Mononuclear cell (primary cell): Measurements from ENCODE around the gene DGKQ. TPM values are rescaled to one million over a fixed set of nuclear protein-coding genes. Genes with fewer than 3 reads are reported as not detected.

Source experiments
- H3K27me3 ChIP-seq: 2 replicates; pipeline ENCODE4 v1.6.0; 2011; ENCODE audit warnings: low read length, control low read depth; ENCODE audit not compliant: insufficient read depth
- H3K4me1 ChIP-seq: 2 replicates; pipeline ENCODE4 v1.5.1; 2011; ENCODE audit warnings: mild to moderate bottlenecking, low read length, control low read depth; ENCODE audit not compliant: insufficient read depth
- H3K4me3 ChIP-seq: 2 replicates; pipeline ENCODE4 v1.5.1; 2011; ENCODE audit warnings: mild to moderate bottlenecking, low read length, moderate library complexity
- H3K9me3 ChIP-seq: 2 replicates; pipeline ENCODE4 v1.5.1; 2011; ENCODE audit warnings: low read depth, mild to moderate bottlenecking, control low read depth, low read length
- total RNA-seq: library from RNA; depleted of rRNA; stranded (reverse); fragments of >200 nt; gene quantifications from one replicate; pipeline ENCODE4 v1.2.3, GENCODE V29; 2012

Gene DGKQ, protein sequence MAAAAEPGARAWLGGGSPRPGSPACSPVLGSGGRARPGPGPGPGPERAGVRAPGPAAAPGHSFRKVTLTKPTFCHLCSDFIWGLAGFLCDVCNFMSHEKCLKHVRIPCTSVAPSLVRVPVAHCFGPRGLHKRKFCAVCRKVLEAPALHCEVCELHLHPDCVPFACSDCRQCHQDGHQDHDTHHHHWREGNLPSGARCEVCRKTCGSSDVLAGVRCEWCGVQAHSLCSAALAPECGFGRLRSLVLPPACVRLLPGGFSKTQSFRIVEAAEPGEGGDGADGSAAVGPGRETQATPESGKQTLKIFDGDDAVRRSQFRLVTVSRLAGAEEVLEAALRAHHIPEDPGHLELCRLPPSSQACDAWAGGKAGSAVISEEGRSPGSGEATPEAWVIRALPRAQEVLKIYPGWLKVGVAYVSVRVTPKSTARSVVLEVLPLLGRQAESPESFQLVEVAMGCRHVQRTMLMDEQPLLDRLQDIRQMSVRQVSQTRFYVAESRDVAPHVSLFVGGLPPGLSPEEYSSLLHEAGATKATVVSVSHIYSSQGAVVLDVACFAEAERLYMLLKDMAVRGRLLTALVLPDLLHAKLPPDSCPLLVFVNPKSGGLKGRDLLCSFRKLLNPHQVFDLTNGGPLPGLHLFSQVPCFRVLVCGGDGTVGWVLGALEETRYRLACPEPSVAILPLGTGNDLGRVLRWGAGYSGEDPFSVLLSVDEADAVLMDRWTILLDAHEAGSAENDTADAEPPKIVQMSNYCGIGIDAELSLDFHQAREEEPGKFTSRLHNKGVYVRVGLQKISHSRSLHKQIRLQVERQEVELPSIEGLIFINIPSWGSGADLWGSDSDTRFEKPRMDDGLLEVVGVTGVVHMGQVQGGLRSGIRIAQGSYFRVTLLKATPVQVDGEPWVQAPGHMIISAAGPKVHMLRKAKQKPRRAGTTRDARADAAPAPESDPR
- total RNA-seq, result 10.8 TPM

DNA sequence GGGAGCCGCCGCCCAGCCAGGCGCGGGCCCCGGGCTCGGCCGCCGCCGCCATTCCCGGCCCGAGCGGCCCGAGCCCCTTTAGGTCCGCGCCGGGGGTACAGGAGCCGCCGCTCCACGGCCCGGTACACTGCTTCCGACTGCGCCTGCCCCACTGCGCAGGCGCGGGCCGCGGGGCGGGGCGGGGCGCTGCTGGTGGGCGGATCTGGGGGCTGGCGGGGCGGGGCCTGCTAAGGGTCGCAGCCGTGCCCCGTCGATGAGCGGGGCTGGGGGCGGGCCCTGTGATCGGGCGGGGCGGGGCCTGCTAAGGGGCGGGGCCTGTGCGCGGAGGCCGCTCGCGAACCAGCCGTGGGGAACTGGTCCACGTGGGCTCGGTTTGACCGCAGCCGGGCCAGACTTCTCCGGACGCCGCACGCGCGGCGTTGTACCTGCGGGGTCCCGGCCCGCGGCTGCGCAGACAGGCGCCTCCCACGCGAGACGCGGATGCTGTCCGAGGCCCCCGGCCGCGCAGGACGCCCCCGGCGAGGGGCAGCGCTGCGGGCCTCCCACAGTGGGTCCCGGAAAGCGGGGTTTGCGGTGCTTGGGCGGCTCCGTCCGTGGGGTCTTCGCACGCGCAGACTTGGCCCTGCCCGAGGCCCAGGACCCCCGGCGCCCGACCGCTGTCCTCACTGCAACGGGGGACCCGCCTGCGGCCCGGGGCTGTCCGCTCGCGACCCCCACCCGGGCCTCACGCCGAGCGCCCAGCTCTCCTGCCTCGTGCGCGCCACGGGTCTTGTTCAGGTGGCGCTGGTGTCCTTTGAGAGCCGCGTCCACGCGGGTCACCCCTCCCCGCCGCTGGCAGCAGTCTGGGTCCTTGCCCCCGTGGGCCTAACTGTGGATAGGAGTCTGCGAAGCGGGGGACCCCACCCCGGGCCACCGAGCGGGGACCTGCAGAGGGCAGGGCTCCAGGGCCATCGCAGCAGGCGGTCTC lies at the start of gene DGKQ:
Gene DGKQ (minus strand): TSS at position 139 of the 967 bp plus-strand sequence. CDS start 87 bp downstream, at position 52.
- Histone ChIP-seq H3K4me3 (peak within 1 kb of the TSS; percentile 58), H3K9me3 (no peaks in the 10 kb centered on the region)

DNA sequence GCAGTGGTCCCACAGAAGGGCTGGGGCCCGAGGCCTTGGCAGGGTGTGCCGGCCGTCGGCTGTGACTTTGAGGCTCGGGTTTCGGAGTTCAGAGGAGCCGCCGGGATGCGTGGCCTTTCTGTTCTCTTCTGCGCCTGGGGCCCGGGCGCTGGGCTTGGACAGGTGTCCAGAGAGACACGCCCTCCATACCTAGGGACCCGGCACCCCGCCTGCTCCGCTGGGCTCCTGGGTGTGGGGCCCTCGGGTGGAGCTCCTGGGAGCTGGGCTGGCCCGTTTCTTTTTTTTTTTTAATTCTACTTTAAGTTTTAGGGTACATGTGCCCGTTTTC lies 49.3 kb upstream of the DGKQ start:
- Histone ChIP-seq H3K4me1 (no peaks in the 10 kb centered on the region), H3K4me3 (no peak overlapping the region), H3K9me3 (no peaks in the 10 kb centered on the region), H3K27me3 (no peaks in the 10 kb centered on the region)

More for the DNA sequence above, at the start of gene DGKQ:
- no peaks in the 10 kb centered on the region for H3K27me3 ChIP-seq
- H3K4me1 ChIP-seq, result peaks cover 46% of the 10 kb centered on the region

DNA sequence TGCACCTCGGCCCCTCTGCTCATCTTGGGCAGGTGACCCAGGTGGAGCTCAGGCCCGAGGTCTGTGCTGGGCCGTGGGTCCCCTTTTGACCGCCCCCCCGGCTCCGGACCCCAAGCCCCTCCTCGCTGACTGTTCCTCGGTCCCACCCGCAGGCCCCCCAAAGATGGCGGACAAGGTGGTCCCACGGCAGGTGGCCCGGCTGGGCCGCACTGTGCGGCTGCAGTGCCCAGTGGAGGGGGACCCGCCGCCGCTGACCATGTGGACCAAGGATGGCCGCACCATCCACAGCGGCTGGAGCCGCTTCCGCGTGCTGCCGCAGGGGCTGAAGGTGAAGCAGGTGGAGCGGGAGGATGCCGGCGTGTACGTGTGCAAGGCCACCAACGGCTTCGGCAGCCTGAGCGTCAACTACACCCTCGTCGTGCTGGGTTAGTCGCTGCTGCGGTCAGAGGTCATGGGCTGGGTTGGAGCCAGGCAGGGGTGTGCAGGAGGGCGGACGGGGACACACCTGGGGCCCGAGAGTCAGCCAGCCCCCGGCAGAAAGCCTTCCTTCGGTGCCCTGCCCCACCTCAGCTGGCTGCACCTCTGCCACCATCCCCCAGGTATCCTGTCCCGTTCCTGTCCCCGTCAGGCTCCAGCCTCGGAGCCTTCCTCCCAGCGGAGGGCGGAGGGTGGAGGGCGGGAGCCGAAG lies 48.8 kb upstream of the DGKQ start:
- Histone ChIP-seq H3K9me3 (no peaks in the 10 kb centered on the region), H3K4me1 (no peaks in the 10 kb centered on the region), H3K4me3 (no peak overlapping the region), H3K27me3 (no peaks in the 10 kb centered on the region)

DNA sequence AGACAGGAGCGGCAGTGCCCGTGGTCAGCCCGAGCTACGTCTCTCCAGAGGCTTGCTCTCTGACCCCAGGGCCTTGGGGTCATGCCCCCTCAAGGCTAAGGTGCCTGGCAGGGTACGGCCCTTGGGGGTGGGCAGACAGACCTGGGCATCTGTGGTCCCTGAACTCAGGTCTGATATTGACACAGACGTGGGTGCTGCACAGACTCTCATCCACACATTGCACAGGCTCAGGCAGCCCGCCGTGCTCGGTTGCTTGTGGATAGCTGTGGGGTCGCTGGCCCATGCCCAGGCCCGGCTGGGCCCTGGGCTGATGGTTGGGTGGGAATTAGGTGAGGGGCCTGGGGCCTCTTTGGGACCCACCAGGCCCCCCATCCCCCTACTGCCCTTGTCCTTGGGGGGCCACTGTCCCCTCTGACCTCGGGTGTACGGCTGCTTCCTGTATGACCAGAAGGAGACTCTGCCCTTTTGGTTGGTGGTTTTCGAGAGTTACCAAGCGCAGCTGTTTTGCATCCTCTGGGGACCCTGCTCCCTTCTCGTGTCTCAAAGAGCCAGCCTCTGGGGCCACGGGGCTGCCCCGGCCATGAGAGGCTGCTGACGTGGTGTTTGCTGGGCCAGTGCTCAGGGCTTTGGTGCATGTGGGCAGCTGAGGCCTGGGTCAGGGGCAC lies 48.1 kb upstream of the DGKQ start:
- H3K4me1 ChIP-seq, result no peaks in the 10 kb centered on the region
- no peak overlapping the region for H3K4me3 ChIP-seq
- no peaks in the 10 kb centered on the region for H3K9me3 ChIP-seq

DNA sequence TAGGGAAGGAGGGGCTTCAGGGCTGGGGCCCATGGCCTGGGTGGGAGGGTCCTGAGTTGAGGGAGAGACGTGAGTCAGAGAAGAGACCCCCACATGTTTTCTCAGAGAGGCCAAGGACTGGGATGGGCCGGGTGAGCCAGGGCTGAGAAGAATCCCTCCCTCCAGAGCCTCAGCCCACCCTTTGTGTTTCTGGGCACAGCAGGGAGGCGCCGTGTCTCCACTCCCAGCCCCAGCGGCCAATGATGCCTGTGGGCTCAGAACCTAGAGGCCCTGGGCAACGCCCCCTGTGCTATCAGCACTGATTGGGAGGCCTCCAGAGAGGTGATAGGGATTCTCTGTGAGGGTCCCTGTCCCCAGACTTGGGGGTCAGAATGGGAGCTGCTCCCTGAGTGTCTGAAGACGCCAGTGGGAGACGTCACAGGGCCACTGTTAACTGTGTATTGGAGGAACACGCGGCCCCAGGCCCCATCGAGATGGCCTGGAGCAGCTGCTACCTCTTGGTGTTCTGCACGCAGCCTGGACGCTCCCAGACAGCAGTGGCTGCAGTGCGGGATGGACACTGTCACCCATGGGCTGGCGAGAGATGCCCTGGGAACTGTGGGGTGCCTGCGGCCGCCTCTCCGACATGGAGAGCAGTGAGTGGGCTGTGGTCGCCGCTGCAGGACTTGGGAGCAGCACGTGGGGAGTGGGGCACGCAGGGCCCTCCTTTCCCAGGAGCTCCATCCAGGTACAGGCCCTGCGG lies 46.5 kb upstream of the DGKQ start:
- Histone ChIP-seq H3K4me3 (no peak overlapping the region), H3K4me1 (no peaks in the 10 kb centered on the region), H3K27me3 (no peaks in the 10 kb centered on the region), H3K9me3 (no peaks in the 10 kb centered on the region)

More for the DNA sequence above, 48.1 kb upstream of the DGKQ start:
- H3K27me3 ChIP-seq, result no peaks in the 10 kb centered on the region

DNA sequence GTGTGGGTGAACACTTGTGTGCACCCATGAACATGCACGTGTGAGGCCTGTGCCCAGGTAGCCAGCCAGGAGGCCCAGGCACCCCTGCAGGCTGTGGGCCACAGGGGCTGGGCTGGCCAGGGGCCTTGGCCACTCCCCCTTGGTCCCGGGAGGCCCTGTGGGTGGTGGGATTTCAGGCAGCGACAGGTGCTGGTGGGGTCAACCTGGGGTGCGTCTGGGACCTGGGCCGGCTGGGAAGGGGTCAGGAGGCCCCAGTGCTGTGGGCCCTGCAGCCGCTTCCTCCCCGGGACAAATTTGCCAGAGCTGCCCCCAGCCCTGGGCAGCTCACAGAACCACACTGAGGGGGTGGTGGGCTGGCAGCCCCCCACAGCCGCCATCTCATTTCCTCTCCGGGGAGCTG lies 46.0 kb upstream of the DGKQ start:
- H3K27me3 ChIP-seq, result no peaks in the 10 kb centered on the region
- no peak overlapping the region for H3K4me3 ChIP-seq
- no peaks in the 10 kb centered on the region for H3K9me3 ChIP-seq
- no peaks in the 10 kb centered on the region for H3K4me1 ChIP-seq

DNA sequence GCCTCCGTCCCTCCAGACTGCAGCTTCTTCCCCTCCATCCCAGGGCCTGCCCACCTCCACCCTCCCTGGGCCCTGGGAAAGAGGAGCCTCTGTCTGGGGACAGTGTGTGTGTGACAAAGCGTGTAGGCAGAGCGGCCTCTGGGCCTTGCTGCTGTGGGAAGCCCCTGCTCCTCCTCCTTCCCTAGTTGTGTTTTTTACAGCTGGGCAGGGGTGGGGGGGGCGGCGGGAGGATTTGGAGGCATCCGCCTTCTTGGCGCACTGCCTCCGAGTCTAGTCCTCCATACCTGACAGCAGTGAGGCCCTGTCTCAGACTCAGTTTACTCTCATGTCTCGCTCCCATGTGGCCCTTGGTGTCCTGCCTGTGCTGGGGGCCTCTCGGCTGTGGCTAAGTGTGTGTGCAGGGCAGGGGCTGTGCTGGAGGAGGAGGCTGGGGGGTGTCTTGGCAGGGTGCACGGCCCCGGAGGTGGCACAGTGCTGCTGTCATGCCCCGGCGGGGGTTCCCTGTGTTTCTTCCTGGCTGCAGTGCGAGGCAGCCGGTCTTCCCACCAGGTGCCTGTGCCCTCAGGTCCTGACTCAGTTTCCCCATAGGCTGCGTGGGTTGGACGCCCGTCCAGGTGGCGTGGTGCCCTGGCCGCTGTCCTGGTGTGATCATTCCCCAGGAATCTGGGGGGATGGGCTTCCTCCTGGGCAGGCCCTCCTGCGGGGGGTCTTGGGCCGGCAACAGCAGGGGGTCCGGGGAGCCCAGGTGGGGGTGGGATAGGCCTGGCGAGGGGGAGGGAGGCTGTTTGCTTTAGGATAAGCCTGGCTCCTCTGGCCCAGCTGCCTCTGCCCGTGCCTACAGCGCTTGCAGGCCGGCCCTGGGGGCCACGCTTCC lies 45.0 kb upstream of the DGKQ start:
- Histone ChIP-seq H3K4me1 (no peaks in the 10 kb centered on the region), H3K9me3 (no peaks in the 10 kb centered on the region), H3K27me3 (no peaks in the 10 kb centered on the region), H3K4me3 (no peak overlapping the region)

DNA sequence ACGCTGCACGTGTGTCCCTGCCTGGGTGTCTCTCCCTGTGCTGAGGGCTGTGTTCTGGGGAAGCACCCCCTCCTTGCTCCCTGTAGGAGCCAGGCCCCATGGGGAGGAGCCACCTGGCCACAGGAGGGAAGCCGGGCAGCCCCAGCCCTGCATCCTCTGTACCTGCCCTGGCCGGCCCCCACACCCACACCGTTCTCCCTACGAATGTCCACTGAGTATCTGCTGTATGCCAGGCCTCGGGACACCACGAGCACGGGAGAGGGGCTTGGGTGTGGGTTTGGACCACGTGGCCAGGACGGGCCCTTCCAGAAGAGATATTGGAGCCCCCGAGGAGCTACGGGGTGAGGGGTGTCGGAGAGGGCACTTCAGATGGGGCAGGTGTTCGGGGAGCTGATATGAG lies 44.3 kb upstream of the DGKQ start:
- H3K4me3 ChIP-seq, result no peak overlapping the region

DNA sequence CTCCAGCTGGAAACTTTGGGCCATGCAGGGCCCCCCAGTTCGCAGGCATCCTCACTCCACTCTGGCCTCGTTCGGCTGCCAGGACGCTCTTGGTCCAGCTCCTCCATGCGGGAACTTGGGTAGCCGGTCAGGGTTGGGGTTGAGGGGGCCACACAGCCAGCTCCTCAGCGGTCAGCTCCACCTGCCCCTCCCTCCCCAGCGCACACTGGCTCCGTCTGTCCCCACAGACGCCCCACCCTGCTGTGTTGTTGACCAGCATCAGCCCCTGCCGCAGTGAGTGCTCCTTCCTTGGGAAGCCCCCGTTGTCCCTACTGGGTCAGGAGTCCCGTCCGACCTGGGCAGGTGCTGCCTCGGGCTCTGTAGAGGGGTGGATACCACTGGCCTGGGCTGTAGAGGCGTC lies 43.8 kb upstream of the DGKQ start:
- Histone ChIP-seq H3K27me3 (no peaks in the 10 kb centered on the region), H3K9me3 (no peaks in the 10 kb centered on the region), H3K4me3 (no peak overlapping the region), H3K4me1 (peaks cover 8% of the 10 kb centered on the region)

More for the DNA sequence above, 44.3 kb upstream of the DGKQ start:
- Histone ChIP-seq H3K9me3 (no peaks in the 10 kb centered on the region), H3K4me1 (peaks cover 3% of the 10 kb centered on the region), H3K27me3 (no peaks in the 10 kb centered on the region)

DNA sequence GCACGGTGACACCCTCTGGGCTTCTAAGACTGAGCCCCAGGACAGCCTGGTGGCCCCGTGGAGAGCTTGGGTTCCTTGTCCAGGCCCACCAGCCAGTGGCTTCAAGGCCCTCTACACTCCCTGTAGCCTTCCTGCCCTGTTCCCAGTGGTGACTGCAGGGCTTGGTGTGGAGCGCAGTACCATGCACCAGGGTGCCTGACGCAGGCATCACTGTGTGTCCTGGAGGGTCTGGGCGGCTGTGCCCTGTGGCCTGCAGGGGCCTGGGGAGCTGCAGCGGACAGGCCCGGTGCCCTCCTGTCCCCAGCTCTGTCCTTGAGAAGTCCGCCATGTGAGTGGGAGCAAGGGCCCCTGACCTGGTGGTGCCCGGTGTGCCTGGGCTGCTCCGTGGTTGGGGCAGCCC lies 42.4 kb upstream of the DGKQ start:
- Histone ChIP-seq H3K9me3 (no peaks in the 10 kb centered on the region), H3K27me3 (no peaks in the 10 kb centered on the region), H3K4me3 (no peak overlapping the region), H3K4me1 (peaks cover 13% of the 10 kb centered on the region)

DNA sequence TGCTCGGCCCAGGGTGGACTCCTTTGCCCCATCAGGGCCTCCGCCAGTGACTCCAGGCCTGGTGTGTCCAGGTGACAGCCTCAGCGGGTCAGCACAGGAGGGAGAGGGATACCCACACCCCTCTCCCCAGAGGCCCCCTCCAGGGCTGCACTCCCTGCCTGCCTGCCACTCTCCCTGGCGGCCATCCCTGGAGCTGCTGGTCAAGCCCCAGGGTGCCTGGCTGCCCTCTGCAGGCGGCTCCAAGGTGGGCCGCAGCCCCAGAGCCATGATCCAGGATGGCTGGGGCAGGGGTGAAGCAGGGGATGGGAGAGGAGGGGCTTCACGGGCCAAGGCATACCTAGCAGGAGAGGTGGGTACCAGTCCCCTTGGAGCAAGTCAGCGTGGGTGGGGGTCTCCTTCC lies 41.8 kb upstream of the DGKQ start:
- Histone ChIP-seq H3K9me3 (no peaks in the 10 kb centered on the region), H3K4me1 (peaks cover 19% of the 10 kb centered on the region), H3K4me3 (no peak overlapping the region), H3K27me3 (no peaks in the 10 kb centered on the region)

DNA sequence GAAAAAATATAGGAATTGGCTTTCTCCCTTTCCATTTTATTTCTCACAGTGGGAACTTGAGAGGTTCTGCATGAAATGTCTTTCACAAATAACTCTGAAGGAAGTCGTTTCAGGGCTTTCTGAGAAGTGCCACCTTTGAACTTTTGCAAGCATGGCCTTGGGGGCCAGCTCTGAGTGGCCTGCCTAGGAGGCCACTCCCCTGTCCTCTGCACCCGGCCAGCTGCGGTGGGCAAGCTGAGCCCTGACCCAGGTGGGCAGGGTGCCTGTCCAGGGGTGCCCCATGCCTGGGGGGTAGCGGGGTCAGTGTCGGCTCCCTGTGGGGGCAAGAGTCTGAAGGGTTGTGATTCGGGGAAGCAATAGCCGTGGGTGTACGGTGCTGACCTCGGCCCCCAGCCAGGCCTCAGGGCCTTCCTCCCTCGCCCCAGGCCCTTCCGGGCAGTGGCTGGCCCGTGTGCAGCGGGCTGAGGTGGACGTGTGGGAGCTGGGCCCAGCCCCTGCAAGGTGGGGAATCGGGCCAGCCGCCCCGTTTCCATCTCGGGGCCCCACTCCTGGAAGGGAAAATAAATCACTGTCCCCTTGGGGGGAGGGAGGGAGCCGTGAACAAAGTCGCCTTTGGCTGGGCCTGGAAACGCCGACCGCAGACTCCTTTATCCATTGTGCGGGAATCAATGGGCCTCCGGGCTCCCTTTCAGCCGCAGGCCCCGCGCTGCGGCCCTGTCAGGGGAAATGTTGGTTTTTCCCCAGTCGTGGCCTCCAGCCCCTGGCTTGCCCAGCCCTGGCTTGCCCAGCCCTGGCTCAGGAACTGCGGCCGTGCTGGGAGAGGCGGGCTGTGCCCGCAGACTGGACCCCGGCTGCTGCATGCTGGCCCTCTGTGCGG lies 41.2 kb upstream of the DGKQ start:
- Histone ChIP-seq H3K4me3 (no peak overlapping the region), H3K4me1 (peaks cover 22% of the 10 kb centered on the region), H3K27me3 (no peaks in the 10 kb centered on the region), H3K9me3 (no peaks in the 10 kb centered on the region)
